ENCODE measurements around the gene DIP2A. TPM values are rescaled to one million over a fixed set of nuclear protein-coding genes. Genes with fewer than 3 reads are reported as not detected.

DIP2A gene
- total and polyA plus RNA-seq, 2 of the 13 experiments (the other 11 are each of a cell fraction or from before 2014, with no cell fraction given): 18.5 to 37.6 TPM

DNA sequence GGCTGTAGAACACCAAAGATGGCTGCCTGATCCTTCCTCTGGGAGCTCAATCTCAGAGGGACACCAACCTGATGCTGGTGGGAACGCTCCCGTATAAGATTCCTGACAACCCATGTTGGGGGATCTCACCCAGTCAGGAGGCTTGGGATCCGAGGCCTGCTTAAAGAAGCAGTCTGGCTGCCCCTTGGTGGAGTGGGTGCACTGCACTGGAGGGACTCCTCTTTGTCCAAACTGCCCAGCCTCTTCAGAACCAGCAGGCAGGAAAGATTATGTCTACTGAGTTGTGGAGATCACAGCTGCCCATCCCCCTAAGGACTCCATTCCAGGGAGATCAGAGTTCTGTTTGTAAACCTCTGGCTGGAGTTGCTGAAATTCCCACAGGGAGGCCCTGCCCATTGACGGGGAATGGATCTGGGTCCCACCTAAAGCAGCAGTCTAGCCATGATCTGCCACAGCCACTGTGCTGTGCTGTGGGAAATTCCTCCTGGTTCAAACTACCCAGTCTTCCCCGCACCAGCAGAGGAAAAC is 123.2 kb downstream of the DIP2A start (continued):
- TF ChIP-seq, protein P1, sequence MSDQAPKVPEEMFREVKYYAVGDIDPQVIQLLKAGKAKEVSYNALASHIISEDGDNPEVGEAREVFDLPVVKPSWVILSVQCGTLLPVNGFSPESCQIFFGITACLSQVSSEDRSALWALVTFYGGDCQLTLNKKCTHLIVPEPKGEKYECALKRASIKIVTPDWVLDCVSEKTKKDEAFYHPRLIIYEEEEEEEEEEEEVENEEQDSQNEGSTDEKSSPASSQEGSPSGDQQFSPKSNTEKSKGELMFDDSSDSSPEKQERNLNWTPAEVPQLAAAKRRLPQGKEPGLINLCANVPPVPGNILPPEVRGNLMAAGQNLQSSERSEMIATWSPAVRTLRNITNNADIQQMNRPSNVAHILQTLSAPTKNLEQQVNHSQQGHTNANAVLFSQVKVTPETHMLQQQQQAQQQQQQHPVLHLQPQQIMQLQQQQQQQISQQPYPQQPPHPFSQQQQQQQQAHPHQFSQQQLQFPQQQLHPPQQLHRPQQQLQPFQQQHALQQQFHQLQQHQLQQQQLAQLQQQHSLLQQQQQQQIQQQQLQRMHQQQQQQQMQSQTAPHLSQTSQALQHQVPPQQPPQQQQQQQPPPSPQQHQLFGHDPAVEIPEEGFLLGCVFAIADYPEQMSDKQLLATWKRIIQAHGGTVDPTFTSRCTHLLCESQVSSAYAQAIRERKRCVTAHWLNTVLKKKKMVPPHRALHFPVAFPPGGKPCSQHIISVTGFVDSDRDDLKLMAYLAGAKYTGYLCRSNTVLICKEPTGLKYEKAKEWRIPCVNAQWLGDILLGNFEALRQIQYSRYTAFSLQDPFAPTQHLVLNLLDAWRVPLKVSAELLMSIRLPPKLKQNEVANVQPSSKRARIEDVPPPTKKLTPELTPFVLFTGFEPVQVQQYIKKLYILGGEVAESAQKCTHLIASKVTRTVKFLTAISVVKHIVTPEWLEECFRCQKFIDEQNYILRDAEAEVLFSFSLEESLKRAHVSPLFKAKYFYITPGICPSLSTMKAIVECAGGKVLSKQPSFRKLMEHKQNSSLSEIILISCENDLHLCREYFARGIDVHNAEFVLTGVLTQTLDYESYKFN (CRISPR knock-in tag; conservative IDR thresholded peaks at IDR 0.05): peak; percentile 81
- no peak for TF ChIP-seq CAMTA2 (CRISPR knock-in tag; IDR thresholded peaks at IDR 0.05; ENCODE audit: borderline replicate concordance)
- no peak for TF ChIP-seq AHDC1 (CRISPR knock-in tag; IDR thresholded peaks at IDR 0.05; ENCODE audit: borderline replicate concordance)
- TF ChIP-seq, protein P2, sequence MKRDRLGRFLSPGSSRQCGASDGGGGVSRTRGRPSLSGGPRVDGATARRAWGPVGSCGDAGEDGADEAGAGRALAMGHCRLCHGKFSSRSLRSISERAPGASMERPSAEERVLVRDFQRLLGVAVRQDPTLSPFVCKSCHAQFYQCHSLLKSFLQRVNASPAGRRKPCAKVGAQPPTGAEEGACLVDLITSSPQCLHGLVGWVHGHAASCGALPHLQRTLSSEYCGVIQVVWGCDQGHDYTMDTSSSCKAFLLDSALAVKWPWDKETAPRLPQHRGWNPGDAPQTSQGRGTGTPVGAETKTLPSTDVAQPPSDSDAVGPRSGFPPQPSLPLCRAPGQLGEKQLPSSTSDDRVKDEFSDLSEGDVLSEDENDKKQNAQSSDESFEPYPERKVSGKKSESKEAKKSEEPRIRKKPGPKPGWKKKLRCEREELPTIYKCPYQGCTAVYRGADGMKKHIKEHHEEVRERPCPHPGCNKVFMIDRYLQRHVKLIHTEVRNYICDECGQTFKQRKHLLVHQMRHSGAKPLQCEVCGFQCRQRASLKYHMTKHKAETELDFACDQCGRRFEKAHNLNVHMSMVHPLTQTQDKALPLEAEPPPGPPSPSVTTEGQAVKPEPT (CRISPR knock-in tag; IDR thresholded peaks at IDR 0.05; ENCODE audit: low read depth): 0 out of 2 replicates have a peak, but pooled peaks have one; percentile 24
- TF ChIP-seq BRD4 (CRISPR knock-in tag; IDR thresholded peaks at IDR 0.05): no peak
- no peak for TF ChIP-seq MAFK (conservative IDR thresholded peaks at IDR 0.05 in 1 of 2, IDR thresholded peaks at IDR 0.05 in 1 of 2; ENCODE audit: low read length in 2 of 2)
- no peak for TF ChIP-seq ELF1 (CRISPR knock-in tag; IDR thresholded peaks at IDR 0.05)
- TF ChIP-seq HOXA5 (CRISPR knock-in tag; IDR thresholded peaks at IDR 0.05): no peak
- TF ChIP-seq, protein P3, sequence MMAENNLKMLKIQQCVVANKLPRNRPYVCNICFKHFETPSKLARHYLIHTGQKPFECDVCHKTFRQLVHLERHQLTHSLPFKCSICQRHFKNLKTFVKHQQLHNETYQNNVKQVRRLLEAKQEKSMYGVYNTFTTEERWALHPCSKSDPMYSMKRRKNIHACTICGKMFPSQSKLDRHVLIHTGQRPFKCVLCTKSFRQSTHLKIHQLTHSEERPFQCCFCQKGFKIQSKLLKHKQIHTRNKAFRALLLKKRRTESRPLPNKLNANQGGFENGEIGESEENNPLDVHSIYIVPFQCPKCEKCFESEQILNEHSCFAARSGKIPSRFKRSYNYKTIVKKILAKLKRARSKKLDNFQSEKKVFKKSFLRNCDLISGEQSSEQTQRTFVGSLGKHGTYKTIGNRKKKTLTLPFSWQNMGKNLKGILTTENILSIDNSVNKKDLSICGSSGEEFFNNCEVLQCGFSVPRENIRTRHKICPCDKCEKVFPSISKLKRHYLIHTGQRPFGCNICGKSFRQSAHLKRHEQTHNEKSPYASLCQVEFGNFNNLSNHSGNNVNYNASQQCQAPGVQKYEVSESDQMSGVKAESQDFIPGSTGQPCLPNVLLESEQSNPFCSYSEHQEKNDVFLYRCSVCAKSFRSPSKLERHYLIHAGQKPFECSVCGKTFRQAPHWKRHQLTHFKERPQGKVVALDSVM (CRISPR knock-in tag; IDR thresholded peaks at IDR 0.05): 0 out of 2 replicates have a peak, but pooled peaks have one; percentile 13
- TF ChIP-seq ZSCAN21 (CRISPR knock-in tag; IDR thresholded peaks at IDR 0.05; ENCODE audit: borderline replicate concordance): no peak
- TF ChIP-seq MAX (IDR thresholded peaks at IDR 0.05): 0 out of 2 replicates have a peak, but pooled peaks have one; percentile 32
- TF ChIP-seq ZNF614 (CRISPR knock-in tag; IDR thresholded peaks at IDR 0.05; ENCODE audit: borderline replicate concordance): peak; percentile 58; the same call in 1 of the 2 replicates
- no peak for TF ChIP-seq ZBTB7B (CRISPR knock-in tag; IDR thresholded peaks at IDR 0.05)
- peak; percentile 76 for TF ChIP-seq SALL1 (CRISPR knock-in tag; IDR thresholded peaks at IDR 0.05)

All from HepG2 (cell line).